HEK293 (cell line): Measurements from ENCODE around the gene KIF4B.

Experiments used
- CTCF ChIA-PET: fragments of 350-600 bp; formaldehyde crosslinking; extraction: SDS; loops from one replicate; lab custom pipeline; 2021; ENCODE audit warnings: antibody characterized with exemption; lab: Yijun Ruan, JAX
- POLR2A ChIA-PET: fragments of 300-600 bp; formaldehyde crosslinking; extraction: SDS; loops from one replicate; lab custom pipeline; 2020; ENCODE audit warnings: antibody characterized with exemption, inconsistent platforms; lab: Yijun Ruan, JAX
- H3K27ac ChIP-seq: fragments of 200-500 bp; sonication (Bioruptor generic); 2 replicates; pipeline ENCODE4 v1.5.1; 2014; ENCODE audit warnings: low read depth, low read length, control low read depth, inconsistent platforms; ENCODE audit errors: extremely low read depth
- H3K36me3 ChIP-seq, 2 experiments: fragments of 200-500 bp in 1 of 2; sonication (Bioruptor generic) in 1 of 2; 1 replicate in 1 of 2; 2 replicates in 1 of 2; pipeline ENCODE4 v1.5.1; 2014 to 2017; ENCODE audit warnings: inconsistent platforms in 2 of 2, low read length in 2 of 2; ENCODE audit not compliant: control insufficient read depth in 2 of 2, insufficient read depth in 1 of 2
- H3K4me1 ChIP-seq: fragments of 200-500 bp; sonication (Bioruptor generic); 2 replicates; pipeline ENCODE4 v1.5.1; 2014; ENCODE audit warnings: mild to moderate bottlenecking, low read length, inconsistent platforms; ENCODE audit not compliant: control insufficient read depth, insufficient read depth
- H3K4me3 ChIP-seq: 2 replicates; pipeline ENCODE4 v1.5.1; 2011; ENCODE audit warnings: low read depth, mild to moderate bottlenecking, control low read depth, low read length, moderate library complexity
- H3K9me3 ChIP-seq: fragments of 200-500 bp; sonication (Bioruptor generic); 2 replicates; pipeline ENCODE4 v1.5.1; 2014; ENCODE audit warnings: low read depth, low read length, inconsistent platforms; ENCODE audit not compliant: control insufficient read depth, insufficient read depth
- EGR2 ChIP-seq: fragments of 450-650 bp; formaldehyde crosslinking; IDR thresholded peaks from 2 replicates; pipeline ENCODE4 v1.5.1; 2016; ENCODE audit warnings: low read depth, missing biosample characterization, missing genetic modification characterization
- MZF1 ChIP-seq: fragments of 450-650 bp; formaldehyde crosslinking; IDR thresholded peaks from 2 replicates; pipeline ENCODE4 v1.5.1; 2017; ENCODE audit warnings: missing biosample characterization, missing genetic modification characterization, borderline replicate concordance
- SALL2 ChIP-seq: fragments of 450-650 bp; formaldehyde crosslinking; IDR thresholded peaks from 2 replicates; pipeline ENCODE4 v1.5.0; 2017; ENCODE audit warnings: missing biosample characterization, mild to moderate bottlenecking, missing genetic modification characterization, borderline replicate concordance
- ZBTB8A ChIP-seq: fragments of 450-650 bp; formaldehyde crosslinking; IDR thresholded peaks from 2 replicates; pipeline ENCODE4 v1.5.1; 2016; ENCODE audit warnings: missing biosample characterization, missing genetic modification characterization
- ZFHX2 ChIP-seq: fragments of 450-650 bp; formaldehyde crosslinking; conservative IDR thresholded peaks from 2 replicates; pipeline ENCODE4 v1.5.1; 2016; ENCODE audit warnings: missing biosample characterization, missing genetic modification characterization
- ZNF16 ChIP-seq: fragments of 450-650 bp; formaldehyde crosslinking; IDR thresholded peaks from 2 replicates; pipeline ENCODE4 v1.5.1; 2016; ENCODE audit warnings: low read depth, missing biosample characterization, missing genetic modification characterization
- ZNF433 ChIP-seq: fragments of 450-650 bp; formaldehyde crosslinking; IDR thresholded peaks from 2 replicates; pipeline ENCODE4 v1.5.1; 2016; ENCODE audit warnings: missing biosample characterization, missing genetic modification characterization, low read depth
- ZNF600 ChIP-seq: fragments of 450-650 bp; formaldehyde crosslinking; IDR thresholded peaks from 2 replicates; pipeline ENCODE4 v1.5.1; 2016; ENCODE audit warnings: missing biosample characterization, missing genetic modification characterization
- TF ChIP-seq, protein P1 (sequence below): fragments of 450-650 bp; formaldehyde crosslinking; IDR thresholded peaks from 2 replicates; pipeline ENCODE4 v1.5.1; 2016; ENCODE audit warnings: missing biosample characterization, missing genetic modification characterization
- TF ChIP-seq, protein P2 (sequence below): fragments of 450-650 bp; formaldehyde crosslinking; IDR thresholded peaks from 2 replicates; pipeline ENCODE4 v1.5.1; 2016; ENCODE audit warnings: missing biosample characterization, missing genetic modification characterization
- TF ChIP-seq, protein P3 (sequence below): fragments of 450-650 bp; formaldehyde crosslinking; conservative IDR thresholded peaks from 2 replicates; pipeline ENCODE4 v1.5.1; 2016; ENCODE audit warnings: low read depth, missing biosample characterization, missing genetic modification characterization
- TF ChIP-seq, protein P4 (sequence below): fragments of 450-650 bp; IDR thresholded peaks from 2 replicates; pipeline ENCODE4 v1.5.1; 2018; ENCODE audit warnings: missing biosample characterization, mild to moderate bottlenecking, missing genetic modification characterization
- TF ChIP-seq, protein P5 (sequence below): fragments of 450-650 bp; formaldehyde crosslinking; IDR thresholded peaks from 2 replicates; pipeline ENCODE4 v1.5.1; 2017; ENCODE audit warnings: missing biosample characterization, missing genetic modification characterization
- TF ChIP-seq, protein P6 (sequence below): fragments of 450-650 bp; formaldehyde crosslinking; IDR thresholded peaks from 2 replicates; pipeline ENCODE4 v1.5.1; 2016; ENCODE audit warnings: missing biosample characterization, missing genetic modification characterization
- TF ChIP-seq, protein P7 (sequence below): fragments of 450-650 bp; formaldehyde crosslinking; IDR thresholded peaks from 2 replicates; pipeline ENCODE4 v1.5.1; 2016; ENCODE audit warnings: missing biosample characterization, missing genetic modification characterization

The KIF4B gene

DNA sequence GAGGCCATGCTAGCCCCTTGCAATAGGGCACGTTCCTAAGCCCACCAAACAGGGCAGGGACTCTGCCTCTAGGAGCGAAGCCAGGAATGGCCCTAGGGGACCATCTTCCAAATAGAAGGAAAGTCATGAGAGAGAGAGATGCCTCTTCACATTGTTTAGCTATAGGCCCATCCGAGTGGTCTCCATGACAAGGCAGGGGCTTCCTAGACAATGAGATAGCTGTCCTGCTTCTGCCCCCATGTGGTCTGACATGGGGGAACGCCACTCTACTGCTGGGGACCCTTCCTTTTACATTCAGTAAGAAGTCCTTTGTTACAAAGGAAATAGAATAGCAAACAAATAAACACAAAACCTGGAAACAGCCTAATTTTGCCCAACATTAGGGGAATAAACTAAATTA lies 17.9 kb upstream of the KIF4B start:
- ChIA-PET POLR2A (no interaction called here), CTCF (interaction anchor here (0.6 to 3.4 kb wide), 10 partner anchors 11 to 573 kb away, joined by 3 to 25 read pairs (median 3); no protein-coding TSS in a partner anchor)
- Histone ChIP-seq H3K4me3 (no peak overlapping the region), H3K9me3 (no peaks in the 10 kb centered on the region), H3K36me3 (no peaks in the 10 kb centered on the region), H3K4me1 (no peaks in the 10 kb centered on the region), H3K27ac (no peak overlapping the region)
- TF ChIP-seq, protein P1, sequence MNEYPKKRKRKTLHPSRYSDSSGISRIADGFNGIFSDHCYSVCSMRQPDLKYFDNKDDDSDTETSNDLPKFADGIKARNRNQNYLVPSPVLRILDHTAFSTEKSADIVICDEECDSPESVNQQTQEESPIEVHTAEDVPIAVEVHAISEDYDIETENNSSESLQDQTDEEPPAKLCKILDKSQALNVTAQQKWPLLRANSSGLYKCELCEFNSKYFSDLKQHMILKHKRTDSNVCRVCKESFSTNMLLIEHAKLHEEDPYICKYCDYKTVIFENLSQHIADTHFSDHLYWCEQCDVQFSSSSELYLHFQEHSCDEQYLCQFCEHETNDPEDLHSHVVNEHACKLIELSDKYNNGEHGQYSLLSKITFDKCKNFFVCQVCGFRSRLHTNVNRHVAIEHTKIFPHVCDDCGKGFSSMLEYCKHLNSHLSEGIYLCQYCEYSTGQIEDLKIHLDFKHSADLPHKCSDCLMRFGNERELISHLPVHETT (tag by site-specific recombination), result no peak
- TF ChIP-seq, protein P2, sequence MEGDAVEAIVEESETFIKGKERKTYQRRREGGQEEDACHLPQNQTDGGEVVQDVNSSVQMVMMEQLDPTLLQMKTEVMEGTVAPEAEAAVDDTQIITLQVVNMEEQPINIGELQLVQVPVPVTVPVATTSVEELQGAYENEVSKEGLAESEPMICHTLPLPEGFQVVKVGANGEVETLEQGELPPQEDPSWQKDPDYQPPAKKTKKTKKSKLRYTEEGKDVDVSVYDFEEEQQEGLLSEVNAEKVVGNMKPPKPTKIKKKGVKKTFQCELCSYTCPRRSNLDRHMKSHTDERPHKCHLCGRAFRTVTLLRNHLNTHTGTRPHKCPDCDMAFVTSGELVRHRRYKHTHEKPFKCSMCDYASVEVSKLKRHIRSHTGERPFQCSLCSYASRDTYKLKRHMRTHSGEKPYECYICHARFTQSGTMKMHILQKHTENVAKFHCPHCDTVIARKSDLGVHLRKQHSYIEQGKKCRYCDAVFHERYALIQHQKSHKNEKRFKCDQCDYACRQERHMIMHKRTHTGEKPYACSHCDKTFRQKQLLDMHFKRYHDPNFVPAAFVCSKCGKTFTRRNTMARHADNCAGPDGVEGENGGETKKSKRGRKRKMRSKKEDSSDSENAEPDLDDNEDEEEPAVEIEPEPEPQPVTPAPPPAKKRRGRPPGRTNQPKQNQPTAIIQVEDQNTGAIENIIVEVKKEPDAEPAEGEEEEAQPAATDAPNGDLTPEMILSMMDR (tag by site-specific recombination), result 0 out of 2 replicates have a peak, but pooled peaks have one; percentile 19

DNA sequence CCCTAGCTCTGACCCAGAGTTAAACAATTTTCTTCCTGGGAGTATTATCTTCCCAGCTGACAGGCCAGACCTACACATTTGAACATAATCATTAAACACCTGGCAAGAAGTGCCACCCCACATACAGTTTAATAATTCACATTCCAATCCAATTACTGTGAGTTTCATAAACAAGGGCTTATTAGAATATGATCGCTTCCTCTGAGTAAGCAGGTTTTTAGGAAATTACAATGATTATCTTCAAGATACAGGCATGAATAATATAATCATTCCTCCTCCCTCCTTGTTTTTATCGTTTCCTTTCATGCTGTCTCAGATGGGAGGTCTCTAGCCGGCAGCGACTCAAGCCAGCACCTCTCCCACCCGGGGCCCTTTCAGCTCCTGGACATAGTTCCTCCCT lies 15.8 kb upstream of the KIF4B start:
- Histone ChIP-seq H3K27ac (no peak overlapping the region), H3K4me3 (no peak overlapping the region), H3K9me3 (no peaks in the 10 kb centered on the region), H3K36me3 (no peaks in the 10 kb centered on the region), H3K4me1 (no peaks in the 10 kb centered on the region)
- ChIA-PET POLR2A (no interaction called here), CTCF (interaction anchor here (1.7 to 3.4 kb wide), 2 partner anchors 18 to 25 kb away, joined by 6 to 25 read pairs; no protein-coding TSS in a partner anchor)
- TF ChIP-seq, protein P3, sequence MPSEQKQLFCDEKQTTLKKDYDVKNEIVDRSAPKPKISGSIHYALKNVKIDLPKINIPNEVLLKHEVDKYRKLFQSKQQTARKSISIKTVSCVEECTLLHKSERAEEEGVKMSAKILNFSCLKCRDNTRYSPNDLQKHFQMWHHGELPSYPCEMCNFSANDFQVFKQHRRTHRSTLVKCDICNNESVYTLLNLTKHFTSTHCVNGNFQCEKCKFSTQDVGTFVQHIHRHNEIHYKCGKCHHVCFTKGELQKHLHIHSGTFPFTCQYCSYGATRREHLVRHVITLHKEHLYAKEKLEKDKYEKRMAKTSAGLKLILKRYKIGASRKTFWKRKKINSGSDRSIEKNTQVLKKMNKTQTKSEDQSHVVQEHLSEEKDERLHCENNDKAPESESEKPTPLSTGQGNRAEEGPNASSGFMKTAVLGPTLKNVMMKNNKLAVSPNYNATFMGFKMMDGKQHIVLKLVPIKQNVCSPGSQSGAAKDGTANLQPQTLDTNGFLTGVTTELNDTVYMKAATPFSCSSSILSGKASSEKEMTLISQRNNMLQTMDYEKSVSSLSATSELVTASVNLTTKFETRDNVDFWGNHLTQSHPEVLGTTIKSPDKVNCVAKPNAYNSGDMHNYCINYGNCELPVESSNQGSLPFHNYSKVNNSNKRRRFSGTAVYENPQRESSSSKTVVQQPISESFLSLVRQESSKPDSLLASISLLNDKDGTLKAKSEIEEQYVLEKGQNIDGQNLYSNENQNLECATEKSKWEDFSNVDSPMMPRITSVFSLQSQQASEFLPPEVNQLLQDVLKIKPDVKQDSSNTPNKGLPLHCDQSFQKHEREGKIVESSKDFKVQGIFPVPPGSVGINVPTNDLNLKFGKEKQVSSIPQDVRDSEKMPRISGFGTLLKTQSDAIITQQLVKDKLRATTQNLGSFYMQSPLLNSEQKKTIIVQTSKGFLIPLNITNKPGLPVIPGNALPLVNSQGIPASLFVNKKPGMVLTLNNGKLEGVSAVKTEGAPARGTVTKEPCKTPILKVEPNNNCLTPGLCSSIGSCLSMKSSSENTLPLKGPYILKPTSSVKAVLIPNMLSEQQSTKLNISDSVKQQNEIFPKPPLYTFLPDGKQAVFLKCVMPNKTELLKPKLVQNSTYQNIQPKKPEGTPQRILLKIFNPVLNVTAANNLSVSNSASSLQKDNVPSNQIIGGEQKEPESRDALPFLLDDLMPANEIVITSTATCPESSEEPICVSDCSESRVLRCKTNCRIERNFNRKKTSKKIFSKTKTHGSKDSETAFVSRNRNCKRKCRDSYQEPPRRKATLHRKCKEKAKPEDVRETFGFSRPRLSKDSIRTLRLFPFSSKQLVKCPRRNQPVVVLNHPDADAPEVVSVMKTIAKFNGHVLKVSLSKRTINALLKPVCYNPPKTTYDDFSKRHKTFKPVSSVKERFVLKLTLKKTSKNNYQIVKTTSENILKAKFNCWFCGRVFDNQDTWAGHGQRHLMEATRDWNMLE, result no peak
- TF ChIP-seq EGR2 (tag by site-specific recombination), result no peak

DNA sequence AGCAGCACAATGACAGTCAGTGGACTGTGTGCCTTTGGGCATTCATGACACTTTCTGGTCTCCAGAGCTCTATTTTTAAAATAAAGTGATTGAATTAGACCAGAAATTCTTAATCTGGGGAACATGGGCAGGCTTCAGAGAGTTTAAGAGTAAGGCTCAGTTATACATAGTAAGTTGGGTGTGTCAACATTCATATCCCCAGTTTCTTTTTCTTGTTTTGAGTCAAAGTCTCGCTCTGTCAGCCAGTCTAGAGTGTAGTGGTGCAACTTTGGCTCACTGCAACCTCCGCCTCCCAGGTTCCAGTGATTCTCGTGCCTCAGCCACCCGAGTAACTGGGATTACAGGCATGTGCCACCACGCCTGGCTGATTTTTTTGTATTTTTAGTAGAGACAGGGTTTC lies 13.7 kb upstream of the KIF4B start:
- Histone ChIP-seq H3K27ac (no peak overlapping the region), H3K9me3 (no peaks in the 10 kb centered on the region), H3K4me1 (no peaks in the 10 kb centered on the region), H3K36me3 (no peaks in the 10 kb centered on the region), H3K4me3 (no peak overlapping the region)
- CTCF ChIA-PET, result no interaction called here
- POLR2A ChIA-PET, result no interaction called here
- TF ChIP-seq ZBTB8A (no peak), SALL2 (tag by site-specific recombination) (no peak), ZNF600 (no peak), ZNF433 (tag by site-specific recombination) (no peak), MZF1 (tag by site-specific recombination) (no peak), ZNF16 (tag by site-specific recombination) (no peak), ZFHX2 (no peak)
- TF ChIP-seq, protein P4, sequence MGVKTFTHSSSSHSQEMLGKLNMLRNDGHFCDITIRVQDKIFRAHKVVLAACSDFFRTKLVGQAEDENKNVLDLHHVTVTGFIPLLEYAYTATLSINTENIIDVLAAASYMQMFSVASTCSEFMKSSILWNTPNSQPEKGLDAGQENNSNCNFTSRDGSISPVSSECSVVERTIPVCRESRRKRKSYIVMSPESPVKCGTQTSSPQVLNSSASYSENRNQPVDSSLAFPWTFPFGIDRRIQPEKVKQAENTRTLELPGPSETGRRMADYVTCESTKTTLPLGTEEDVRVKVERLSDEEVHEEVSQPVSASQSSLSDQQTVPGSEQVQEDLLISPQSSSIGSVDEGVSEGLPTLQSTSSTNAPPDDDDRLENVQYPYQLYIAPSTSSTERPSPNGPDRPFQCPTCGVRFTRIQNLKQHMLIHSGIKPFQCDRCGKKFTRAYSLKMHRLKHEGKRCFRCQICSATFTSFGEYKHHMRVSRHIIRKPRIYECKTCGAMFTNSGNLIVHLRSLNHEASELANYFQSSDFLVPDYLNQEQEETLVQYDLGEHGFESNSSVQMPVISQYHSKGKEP (tag by site-specific recombination), result no peak
- TF ChIP-seq, protein P5, sequence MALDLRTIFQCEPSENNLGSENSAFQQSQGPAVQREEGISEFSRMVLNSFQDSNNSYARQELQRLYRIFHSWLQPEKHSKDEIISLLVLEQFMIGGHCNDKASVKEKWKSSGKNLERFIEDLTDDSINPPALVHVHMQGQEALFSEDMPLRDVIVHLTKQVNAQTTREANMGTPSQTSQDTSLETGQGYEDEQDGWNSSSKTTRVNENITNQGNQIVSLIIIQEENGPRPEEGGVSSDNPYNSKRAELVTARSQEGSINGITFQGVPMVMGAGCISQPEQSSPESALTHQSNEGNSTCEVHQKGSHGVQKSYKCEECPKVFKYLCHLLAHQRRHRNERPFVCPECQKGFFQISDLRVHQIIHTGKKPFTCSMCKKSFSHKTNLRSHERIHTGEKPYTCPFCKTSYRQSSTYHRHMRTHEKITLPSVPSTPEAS (tag by site-specific recombination), result no peak
- TF ChIP-seq, protein P6, sequence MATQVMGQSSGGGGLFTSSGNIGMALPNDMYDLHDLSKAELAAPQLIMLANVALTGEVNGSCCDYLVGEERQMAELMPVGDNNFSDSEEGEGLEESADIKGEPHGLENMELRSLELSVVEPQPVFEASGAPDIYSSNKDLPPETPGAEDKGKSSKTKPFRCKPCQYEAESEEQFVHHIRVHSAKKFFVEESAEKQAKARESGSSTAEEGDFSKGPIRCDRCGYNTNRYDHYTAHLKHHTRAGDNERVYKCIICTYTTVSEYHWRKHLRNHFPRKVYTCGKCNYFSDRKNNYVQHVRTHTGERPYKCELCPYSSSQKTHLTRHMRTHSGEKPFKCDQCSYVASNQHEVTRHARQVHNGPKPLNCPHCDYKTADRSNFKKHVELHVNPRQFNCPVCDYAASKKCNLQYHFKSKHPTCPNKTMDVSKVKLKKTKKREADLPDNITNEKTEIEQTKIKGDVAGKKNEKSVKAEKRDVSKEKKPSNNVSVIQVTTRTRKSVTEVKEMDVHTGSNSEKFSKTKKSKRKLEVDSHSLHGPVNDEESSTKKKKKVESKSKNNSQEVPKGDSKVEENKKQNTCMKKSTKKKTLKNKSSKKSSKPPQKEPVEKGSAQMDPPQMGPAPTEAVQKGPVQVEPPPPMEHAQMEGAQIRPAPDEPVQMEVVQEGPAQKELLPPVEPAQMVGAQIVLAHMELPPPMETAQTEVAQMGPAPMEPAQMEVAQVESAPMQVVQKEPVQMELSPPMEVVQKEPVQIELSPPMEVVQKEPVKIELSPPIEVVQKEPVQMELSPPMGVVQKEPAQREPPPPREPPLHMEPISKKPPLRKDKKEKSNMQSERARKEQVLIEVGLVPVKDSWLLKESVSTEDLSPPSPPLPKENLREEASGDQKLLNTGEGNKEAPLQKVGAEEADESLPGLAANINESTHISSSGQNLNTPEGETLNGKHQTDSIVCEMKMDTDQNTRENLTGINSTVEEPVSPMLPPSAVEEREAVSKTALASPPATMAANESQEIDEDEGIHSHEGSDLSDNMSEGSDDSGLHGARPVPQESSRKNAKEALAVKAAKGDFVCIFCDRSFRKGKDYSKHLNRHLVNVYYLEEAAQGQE, result no peak
- TF ChIP-seq, protein P7, sequence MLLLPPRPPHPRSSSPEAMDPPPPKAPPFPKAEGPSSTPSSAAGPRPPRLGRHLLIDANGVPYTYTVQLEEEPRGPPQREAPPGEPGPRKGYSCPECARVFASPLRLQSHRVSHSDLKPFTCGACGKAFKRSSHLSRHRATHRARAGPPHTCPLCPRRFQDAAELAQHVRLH, result no peak
